ENCODE results near the gene CDK5.

GRCh38 chr7:151079199-151079910 is 21.7 kb upstream of the CDK5 start:
- no peak for TF ChIP-seq CTCF (IDR thresholded peaks at IDR 0.05; ENCODE audit: insufficient read depth, low read depth, low read length)
- no peak for TF ChIP-seq EZH2 (IDR thresholded peaks at IDR 0.05; ENCODE audit: insufficient read depth, low read length)
